ENCODE results near the gene ZSCAN20. TPM values are rescaled to one million over a fixed set of nuclear protein-coding genes. Genes with fewer than 3 reads are reported as not detected.

ZSCAN20 gene
- total RNA-seq, 1 donor from 2014 or later = 9.7 TPM

DNA sequence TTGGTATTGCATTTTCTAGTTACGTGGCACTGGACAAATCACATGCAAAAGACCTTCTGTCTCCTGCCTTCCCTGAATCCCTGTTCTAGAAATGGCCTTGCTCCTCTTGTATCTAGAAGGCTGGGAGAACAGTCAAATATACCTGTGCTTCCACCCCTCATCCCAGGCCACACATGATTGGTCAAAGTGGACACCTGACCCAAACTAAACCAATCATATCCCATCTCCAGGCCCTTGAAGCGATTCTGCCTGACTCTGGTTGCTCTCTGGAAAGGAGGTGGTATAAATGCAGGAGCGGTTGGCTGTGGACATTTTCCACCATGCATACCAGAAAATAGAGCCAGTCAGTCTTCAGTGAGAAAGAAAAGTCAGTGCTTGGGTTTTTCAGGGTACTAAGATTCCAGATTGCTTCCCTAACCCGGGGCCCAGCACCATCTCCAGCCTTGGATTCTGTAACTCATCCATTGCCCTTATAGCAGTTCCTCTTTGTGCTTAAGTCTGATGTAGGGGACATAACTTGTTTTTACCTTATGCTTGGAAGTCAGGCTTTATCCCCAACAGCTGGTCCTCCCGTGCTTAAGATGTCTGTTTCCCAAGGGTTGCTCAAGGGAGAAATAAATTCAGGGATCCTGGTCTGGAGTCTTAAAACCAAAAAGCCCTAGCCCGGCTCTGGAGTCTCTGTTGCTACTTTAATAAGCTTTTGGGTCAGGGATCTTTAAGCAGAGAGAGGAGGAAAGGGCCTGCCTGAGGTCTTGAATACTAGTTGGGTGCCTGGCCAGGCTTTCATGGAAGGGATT lies 33.9 kb upstream of the ZSCAN20 start:
- no peak overlapping the region for H3K4me3 Mint-ChIP-seq (ENCODE audit: unreplicated experiment)
- H3K36me3 Mint-ChIP-seq (ENCODE audit: unreplicated experiment) = no peaks in the 10 kb centered on the region
- peak overlapping the region; percentile 24 for H3K27ac Mint-ChIP-seq (ENCODE audit: unreplicated experiment)
- peaks cover 9% of the 10 kb centered on the region for H3K27me3 Mint-ChIP-seq (ENCODE audit: unreplicated experiment)
- H3K4me1 Mint-ChIP-seq (ENCODE audit: low read depth, unreplicated experiment) = peaks cover 52% of the 10 kb centered on the region
- TF ChIP-seq, protein P1, sequence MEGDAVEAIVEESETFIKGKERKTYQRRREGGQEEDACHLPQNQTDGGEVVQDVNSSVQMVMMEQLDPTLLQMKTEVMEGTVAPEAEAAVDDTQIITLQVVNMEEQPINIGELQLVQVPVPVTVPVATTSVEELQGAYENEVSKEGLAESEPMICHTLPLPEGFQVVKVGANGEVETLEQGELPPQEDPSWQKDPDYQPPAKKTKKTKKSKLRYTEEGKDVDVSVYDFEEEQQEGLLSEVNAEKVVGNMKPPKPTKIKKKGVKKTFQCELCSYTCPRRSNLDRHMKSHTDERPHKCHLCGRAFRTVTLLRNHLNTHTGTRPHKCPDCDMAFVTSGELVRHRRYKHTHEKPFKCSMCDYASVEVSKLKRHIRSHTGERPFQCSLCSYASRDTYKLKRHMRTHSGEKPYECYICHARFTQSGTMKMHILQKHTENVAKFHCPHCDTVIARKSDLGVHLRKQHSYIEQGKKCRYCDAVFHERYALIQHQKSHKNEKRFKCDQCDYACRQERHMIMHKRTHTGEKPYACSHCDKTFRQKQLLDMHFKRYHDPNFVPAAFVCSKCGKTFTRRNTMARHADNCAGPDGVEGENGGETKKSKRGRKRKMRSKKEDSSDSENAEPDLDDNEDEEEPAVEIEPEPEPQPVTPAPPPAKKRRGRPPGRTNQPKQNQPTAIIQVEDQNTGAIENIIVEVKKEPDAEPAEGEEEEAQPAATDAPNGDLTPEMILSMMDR (IDR thresholded peaks at IDR 0.05; ENCODE audit: partially characterized antibody, unreplicated experiment) = no peak
- DNase-seq = no peak
- peaks cover 15% of the 10 kb centered on the region for H3K9me3 Mint-ChIP-seq (ENCODE audit: unreplicated experiment)

DNA sequence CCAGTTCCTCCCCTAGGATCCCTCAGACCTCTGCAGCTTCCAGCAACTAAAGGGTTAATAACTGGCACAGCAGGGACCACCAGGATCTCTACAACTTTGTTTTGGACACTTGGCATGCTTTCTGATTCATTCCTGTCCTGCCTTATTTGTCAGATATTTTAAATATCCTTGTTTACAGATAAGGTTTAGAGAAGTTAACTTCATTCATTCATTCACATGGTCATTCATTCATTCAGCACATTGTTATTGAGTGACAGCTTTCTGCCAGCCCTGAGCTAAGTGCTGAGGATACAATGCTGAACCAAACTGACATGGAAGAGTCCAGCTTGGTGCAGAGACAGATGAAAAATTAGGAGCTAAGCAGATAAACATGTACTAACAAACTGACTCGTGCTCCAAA lies 32.8 kb upstream of the ZSCAN20 start:
- H3K4me3 Mint-ChIP-seq (ENCODE audit: unreplicated experiment) = no peak overlapping the region
- peaks cover 15% of the 10 kb centered on the region for H3K9me3 Mint-ChIP-seq (ENCODE audit: unreplicated experiment)
- H3K27ac Mint-ChIP-seq (ENCODE audit: unreplicated experiment) = no peak overlapping the region
- H3K4me1 Mint-ChIP-seq (ENCODE audit: low read depth, unreplicated experiment) = peaks cover 45% of the 10 kb centered on the region
- TF ChIP-seq, protein P1 (IDR thresholded peaks at IDR 0.05; ENCODE audit: partially characterized antibody, unreplicated experiment) = no peak
- no peaks in the 10 kb centered on the region for H3K36me3 Mint-ChIP-seq (ENCODE audit: unreplicated experiment)
- H3K27me3 Mint-ChIP-seq (ENCODE audit: unreplicated experiment) = peaks cover 9% of the 10 kb centered on the region
- DNase-seq = no peak

DNA sequence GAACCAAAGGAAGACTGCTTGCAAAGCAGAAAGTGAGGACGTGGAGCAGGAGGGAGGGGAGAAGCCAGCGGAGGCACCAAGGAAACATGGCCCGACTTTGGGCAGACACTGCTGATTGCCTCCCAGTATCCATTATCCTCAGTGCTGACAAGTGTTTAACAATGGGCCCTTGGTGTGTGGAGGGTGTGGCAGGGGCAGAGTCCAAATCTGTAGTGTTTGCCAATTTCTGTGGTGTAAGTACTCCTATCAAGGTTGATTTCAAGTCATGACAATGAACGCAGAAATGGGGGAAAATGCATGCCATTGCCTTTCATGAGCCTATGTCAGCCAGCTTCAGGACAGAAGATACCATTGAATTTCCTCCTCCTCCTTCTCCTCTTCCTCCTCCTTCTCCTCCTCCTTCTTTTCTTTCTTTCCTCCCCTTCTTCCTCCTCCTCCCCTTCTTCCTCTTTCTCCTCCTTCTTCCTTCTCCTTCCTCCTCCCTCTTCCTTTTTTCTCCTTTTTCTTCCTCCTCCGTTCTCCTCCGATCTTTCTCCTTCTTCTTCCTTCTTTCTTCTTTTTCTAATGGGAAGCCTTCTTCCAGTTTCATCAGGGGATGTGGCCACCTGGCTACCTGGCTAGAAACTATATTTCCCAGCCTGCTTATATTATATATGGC lies 31.2 kb upstream of the ZSCAN20 start:
- Mint-ChIP-seq H3K27ac (ENCODE audit: unreplicated experiment) (no peak overlapping the region), H3K4me3 (ENCODE audit: unreplicated experiment) (no peak overlapping the region), H3K36me3 (ENCODE audit: unreplicated experiment) (no peaks in the 10 kb centered on the region), H3K9me3 (ENCODE audit: unreplicated experiment) (peaks cover 11% of the 10 kb centered on the region), H3K4me1 (ENCODE audit: low read depth, unreplicated experiment) (peaks cover 34% of the 10 kb centered on the region), H3K27me3 (ENCODE audit: unreplicated experiment) (peaks cover 7% of the 10 kb centered on the region)
- TF ChIP-seq, protein P1 (IDR thresholded peaks at IDR 0.05; ENCODE audit: partially characterized antibody, unreplicated experiment) = no peak
- no peak for DNase-seq

DNA sequence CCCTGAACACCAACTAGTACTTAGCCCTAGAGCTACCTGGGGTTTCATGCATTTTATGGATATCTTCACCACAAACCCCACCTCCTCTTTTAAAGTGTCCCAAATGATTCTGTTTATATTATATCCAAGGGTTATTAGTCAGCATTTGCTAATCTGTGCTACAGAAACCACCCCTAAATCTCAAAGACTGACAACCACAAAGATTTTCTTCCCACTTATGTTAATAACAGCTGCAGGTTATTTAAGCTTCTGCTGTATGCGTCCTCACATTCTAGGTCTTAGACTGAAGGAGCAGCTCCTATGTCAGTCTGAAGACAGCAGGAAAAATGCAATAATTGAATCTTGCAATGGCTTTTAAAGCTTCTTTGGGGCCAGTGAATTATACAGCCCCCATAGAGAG lies 30.3 kb upstream of the ZSCAN20 start:
- Mint-ChIP-seq H3K9me3 (ENCODE audit: unreplicated experiment) (peaks cover 14% of the 10 kb centered on the region), H3K4me1 (ENCODE audit: low read depth, unreplicated experiment) (peaks cover 26% of the 10 kb centered on the region), H3K27me3 (ENCODE audit: unreplicated experiment) (peaks cover 7% of the 10 kb centered on the region), H3K36me3 (ENCODE audit: unreplicated experiment) (no peaks in the 10 kb centered on the region), H3K4me3 (ENCODE audit: unreplicated experiment) (no peak overlapping the region), H3K27ac (ENCODE audit: unreplicated experiment) (peak overlapping the region; percentile 22)
- TF ChIP-seq, protein P1 (IDR thresholded peaks at IDR 0.05; ENCODE audit: partially characterized antibody, unreplicated experiment) = no peak
- DNase-seq = no peak

Data from glutamatergic neuron (in vitro differentiated cells).